Gastroesophageal sphincter (tissue), 3 donors: ENCODE data around the gene TRIM13.

Experiments
- EP300 ChIP-seq: sonication (generic); formaldehyde crosslinking; IDR thresholded peaks from one replicate; pipeline ENCODE4 v1.6.1; 2017; ENCODE audit warnings: antibody characterized with exemption, mild to moderate bottlenecking
- POLR2A ChIP-seq, 2 donors: fragments of 450-650 bp; IDR thresholded peaks; one replicate each; pipeline ENCODE4 v1.6.1; 2017; ENCODE audit warnings: antibody characterized with exemption in 2 of 2, mild to moderate bottlenecking in 2 of 2, moderate library complexity in 1 of 2
- POLR2AphosphoS5 ChIP-seq: sonication (generic); formaldehyde crosslinking; IDR thresholded peaks from one replicate; pipeline ENCODE4 v1.6.1; 2017; ENCODE audit warnings: antibody characterized with exemption
- TF ChIP-seq, protein P1 (sequence below), 4 experiments: fragments of 200-600 bp in 2 of 4; fragments of 450-650 bp in 2 of 4; sonication (generic) in 1 of 4; IDR thresholded peaks; one replicate each; pipeline ENCODE4 v1.5.1; 2017 to 2019; ENCODE audit warnings: antibody characterized with exemption in 4 of 4, mild to moderate bottlenecking in 2 of 4, moderate library complexity in 2 of 4

DNA sequence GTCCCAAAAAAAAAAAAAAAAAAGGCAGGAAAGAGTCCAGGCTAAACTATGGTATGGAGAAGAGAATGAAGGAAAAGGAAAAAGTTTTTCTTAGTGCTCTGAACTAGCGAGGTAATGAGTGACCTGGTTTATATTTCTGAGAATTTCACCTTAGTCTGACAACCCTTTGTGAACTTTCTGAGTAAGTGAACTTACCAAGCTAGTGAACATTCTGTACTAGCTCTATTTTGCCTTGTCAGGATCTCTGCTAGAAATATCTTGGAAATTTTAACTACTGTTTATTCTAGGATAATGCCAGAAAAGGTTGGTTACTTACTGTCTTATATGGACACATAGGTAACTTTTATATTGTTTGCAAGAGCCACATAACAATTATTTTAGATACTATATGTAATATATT, 4.4 kb downstream of the TRIM13 start:
- TF ChIP-seq, protein P1, sequence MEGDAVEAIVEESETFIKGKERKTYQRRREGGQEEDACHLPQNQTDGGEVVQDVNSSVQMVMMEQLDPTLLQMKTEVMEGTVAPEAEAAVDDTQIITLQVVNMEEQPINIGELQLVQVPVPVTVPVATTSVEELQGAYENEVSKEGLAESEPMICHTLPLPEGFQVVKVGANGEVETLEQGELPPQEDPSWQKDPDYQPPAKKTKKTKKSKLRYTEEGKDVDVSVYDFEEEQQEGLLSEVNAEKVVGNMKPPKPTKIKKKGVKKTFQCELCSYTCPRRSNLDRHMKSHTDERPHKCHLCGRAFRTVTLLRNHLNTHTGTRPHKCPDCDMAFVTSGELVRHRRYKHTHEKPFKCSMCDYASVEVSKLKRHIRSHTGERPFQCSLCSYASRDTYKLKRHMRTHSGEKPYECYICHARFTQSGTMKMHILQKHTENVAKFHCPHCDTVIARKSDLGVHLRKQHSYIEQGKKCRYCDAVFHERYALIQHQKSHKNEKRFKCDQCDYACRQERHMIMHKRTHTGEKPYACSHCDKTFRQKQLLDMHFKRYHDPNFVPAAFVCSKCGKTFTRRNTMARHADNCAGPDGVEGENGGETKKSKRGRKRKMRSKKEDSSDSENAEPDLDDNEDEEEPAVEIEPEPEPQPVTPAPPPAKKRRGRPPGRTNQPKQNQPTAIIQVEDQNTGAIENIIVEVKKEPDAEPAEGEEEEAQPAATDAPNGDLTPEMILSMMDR (IDR thresholded peaks at IDR 0.05) = no peak
- TF ChIP-seq POLR2A (IDR thresholded peaks at IDR 0.05) (no peak), POLR2AphosphoS5 (peak; percentile 70), EP300 (no peak)
